Measurements from ENCODE around the gene TNFSF9. TPM values are rescaled to one million over a fixed set of nuclear protein-coding genes. Genes with fewer than 3 reads are reported as not detected.
"Not testable (repeated sequence)": the region's sequence is repeated elsewhere in the genome, so short reads cannot be mapped to it uniquely, and the experiment has no call there.

Gene TNFSF9
- polyA plus RNA-seq, 1 donor from 2014 or later, result 14.7 TPM

DNA sequence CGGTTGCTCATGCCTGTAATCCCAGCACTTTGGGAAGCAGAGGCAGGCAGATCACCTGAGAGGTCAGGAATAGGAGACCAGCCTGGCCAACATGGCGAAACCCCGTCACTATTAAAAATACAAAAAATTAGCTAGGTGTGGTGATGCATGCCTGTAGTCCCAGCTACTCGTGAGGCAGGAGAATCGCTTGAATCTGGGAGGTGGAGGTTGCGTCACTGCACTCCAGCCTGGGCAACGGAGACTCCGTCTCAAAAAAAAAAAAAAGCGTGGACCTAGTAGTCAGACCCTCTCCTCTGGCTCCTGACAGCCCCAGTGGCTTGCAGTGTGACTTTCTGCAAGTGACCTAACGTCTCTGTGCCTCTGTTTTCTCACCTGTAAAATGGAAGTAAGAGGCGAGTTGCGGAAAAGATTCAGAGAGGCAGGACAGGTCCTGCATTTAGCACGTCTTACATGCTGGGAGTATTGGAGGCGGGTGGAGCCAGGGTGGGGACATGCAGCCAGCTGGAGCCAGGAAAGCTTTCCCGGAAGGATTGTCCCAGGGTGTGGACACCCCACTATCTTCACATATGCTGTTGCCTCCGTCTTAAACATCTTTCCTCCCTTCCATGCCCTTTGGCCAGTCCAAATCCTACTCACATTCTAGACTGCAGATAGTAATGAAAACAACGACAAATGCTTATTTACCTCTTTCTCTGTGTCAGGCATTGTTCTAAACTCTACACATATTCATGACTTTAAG is 31.6 kb upstream of the TNFSF9 start:
- H3K4me1 Mint-ChIP-seq, result peaks cover 3 to 9% (median 3%) of the 10 kb centered on the region in 3 donors
- H3K27me3 Mint-ChIP-seq, result peaks cover 3% of the 10 kb centered on the region
- no peaks in the 10 kb centered on the region for H3K9me3 Mint-ChIP-seq
- peak overlapping the region in 1 of 4 donors; percentile 46 for H3K4me3 Mint-ChIP-seq
- no peaks in the 10 kb centered on the region for H3K36me3 Mint-ChIP-seq
- H3K27ac Mint-ChIP-seq, result no peak overlapping the region

DNA sequence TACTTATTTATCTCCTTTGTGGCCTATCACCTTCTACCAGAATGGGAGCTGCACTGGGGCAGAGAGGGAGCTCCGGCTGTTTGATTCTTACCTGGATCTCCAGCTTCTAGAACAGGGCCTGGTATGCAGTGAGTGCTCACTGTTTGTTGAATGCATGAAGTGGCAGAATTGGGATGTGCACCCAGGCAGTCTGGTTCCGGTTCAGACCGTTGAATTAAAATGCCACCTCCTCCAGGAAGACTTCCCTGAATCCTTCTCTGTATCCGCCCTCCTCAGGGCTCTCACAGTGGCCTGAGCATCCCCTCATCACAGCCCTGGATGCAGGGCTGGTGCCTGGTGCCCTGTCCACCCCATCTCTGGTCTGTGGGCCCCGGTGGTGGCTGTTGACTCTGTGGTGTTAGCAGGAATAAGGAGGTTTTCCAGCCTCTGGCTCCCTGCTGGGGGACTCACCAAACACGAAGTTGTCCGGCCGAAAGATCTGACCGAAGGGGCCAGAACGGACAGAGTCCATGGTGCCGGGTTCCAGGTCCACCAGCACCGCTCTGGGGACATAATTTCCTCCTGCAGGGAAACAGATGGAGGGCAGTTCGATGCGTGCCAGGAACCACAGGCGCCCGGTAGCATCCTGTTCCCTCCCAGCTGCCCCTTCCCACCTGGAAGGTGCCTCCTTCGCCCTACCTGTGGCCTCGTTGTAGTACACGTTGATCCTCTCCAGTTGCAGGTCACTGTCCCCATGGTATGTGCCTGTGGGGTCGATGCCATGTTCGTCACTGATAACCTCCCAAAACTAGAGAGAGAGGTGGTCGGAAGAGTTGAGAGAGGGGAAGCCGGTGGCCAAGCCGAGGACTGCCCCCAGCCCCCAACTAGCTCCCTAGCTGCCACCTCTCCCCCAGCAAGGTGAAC is 29.7 kb upstream of the TNFSF9 start:
- Mint-ChIP-seq H3K27me3 (peaks cover 3% of the 10 kb centered on the region), H3K36me3 (no peaks in the 10 kb centered on the region), H3K4me1 (peaks cover 3 to 12% (median 7%) of the 10 kb centered on the region in 3 donors), H3K4me3 (peak overlapping the region; percentile 75 to 93 (median 88)), H3K27ac (peak overlapping the region in 1 of 3 donors; percentile 63), H3K9me3 (no peaks in the 10 kb centered on the region)

DNA sequence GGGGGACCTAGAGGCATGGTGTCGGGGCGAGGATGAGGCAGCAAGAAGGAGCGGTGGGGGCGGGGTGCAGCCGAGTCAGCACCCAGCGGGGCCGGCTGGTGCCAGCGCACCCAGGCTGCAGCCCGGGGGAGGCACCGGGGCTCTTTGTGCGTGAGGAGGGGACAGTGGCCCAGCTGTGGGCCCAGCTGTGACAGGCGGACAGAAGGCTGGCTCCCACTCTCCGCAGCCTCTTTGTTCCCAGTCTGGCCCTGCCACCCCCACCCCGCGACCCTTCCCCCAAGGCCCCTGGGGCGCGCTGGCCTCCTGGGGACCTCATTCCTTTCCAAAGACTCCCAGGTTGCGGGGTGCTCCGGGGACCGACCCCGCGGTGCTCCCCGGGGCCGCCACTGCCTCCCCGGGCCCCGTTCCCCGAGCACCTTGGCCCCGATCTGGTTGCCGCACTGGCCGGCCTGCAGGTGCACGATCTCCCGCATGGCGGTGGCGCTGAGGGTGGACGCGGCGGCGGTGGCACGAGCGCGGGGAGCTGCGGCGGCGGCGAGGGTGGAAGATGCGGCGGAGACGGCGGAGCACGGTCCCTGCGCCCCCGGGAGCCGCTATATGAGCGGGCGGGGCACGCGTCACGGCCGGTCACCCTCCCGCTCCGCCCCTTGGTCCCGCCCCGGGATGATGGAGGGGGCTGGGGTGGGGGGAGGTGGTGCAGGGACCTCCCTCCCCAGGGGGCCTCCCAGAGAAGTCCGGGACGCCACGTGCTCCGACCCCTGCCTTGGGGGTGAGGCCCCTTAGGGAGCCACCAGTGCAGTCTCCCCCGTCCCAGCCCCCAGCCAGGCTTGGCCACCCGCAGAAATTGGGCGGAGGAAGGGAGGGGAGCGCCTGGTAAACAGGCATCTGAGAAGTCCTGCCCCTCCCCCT is 28.8 kb upstream of the TNFSF9 start, which contains the start of gene TUBB4A:
TSS of gene TUBB4A (minus strand) at position 570 of the 909 bp plus-strand sequence. CDS start at position 473, 97 bp downstream.
- Mint-ChIP-seq H3K4me1 (peaks cover 3 to 12% (median 7%) of the 10 kb centered on the region in 3 donors), H3K27me3 (peaks cover 3% of the 10 kb centered on the region), H3K9me3 (no peaks in the 10 kb centered on the region), H3K4me3 (peak within 1 kb of the TSS; percentile 75 to 93 (median 88)), H3K27ac (peak within 1 kb of the TSS in 1 of 3 donors; percentile 63), H3K36me3 (no peaks in the 10 kb centered on the region)

DNA sequence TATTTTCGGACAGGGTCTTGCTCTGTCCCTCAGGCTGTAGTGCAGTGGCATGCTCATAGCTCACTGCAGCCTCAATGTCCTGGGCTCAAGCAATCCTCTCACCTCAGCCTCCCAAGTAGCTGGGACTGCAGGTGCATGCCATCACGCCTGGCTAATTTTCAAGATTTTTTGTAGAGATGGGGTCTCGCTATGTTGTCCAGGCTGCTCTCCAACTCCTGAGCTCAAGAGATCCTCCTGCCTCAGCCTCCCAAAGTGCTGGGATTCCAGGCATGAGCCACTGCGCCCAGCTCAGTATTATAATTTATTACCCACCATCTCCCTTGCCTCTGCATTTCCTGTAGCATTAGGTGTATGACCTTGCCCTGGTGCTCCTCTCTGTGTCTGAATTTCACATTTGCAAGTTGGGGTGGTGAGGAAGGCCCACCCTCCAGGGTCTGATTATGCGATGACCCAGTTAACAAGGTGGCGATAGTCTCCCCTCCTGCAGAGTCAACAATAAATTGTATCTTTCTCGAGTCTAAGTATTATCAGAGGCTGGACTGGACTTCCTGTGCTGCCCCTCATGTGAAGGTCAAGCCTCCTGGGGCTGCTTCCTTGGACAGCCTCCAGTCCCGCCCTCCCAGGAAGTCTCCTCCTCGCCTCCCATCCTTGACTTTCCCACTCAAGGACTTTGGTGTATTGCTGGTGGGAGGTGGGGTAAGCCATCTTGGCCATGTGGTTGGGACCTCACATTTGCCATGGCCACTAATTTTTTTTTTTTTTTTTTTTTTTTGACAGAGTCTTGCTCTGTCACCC is 27.2 kb upstream of the TNFSF9 start:
- no peaks in the 10 kb centered on the region for H3K9me3 Mint-ChIP-seq
- peaks cover 3% of the 10 kb centered on the region for H3K27me3 Mint-ChIP-seq
- H3K4me3 Mint-ChIP-seq, result peak overlapping the region; percentile 25 to 85 (median 67)
- H3K4me1 Mint-ChIP-seq, result peaks cover 3 to 12% (median 7%) of the 10 kb centered on the region in 3 donors
- no peak overlapping the region for H3K27ac Mint-ChIP-seq
- H3K36me3 Mint-ChIP-seq, result no peaks in the 10 kb centered on the region

DNA sequence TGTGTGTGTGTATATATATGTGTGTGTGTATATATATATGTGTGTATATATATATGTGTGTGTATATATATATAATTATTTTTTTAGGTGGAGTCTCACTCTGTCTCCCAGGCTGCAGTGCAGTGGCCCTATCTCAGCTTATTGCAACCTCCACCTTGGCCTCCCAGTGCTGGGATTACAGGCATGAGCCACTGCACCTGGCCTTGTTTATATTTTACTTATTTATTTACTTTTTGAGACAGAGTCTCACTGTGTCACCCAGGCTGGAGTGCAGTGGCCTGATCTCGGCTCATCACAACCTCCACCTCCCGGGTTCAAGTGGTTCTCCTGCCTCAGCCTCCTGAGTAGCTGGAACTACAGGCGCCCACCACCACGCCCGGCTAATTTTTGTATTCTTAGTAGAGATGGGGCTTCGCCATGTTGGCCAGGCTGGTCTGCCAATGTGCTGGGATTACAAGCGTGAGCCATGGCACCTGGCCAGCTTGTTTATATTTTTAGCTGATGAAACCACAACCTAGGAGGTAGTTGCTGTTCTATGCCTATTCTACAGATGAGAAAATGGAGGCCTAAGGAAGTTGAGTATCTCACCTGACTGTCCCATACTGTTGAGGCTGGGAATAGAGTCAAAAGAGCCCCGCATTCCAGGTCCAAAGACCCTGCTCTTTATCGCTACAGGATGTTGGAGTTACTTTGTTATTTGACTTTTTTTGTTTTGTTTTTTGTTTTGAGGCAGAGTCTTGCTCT is 22.6 kb upstream of the TNFSF9 start:
- H3K4me3 Mint-ChIP-seq, H3K36me3 Mint-ChIP-seq, H3K4me1 Mint-ChIP-seq, H3K27me3 Mint-ChIP-seq, H3K9me3 Mint-ChIP-seq: not testable (repeated sequence)
- H3K27ac Mint-ChIP-seq, result peak overlapping the region in 1 of 3 donors; percentile 59

DNA sequence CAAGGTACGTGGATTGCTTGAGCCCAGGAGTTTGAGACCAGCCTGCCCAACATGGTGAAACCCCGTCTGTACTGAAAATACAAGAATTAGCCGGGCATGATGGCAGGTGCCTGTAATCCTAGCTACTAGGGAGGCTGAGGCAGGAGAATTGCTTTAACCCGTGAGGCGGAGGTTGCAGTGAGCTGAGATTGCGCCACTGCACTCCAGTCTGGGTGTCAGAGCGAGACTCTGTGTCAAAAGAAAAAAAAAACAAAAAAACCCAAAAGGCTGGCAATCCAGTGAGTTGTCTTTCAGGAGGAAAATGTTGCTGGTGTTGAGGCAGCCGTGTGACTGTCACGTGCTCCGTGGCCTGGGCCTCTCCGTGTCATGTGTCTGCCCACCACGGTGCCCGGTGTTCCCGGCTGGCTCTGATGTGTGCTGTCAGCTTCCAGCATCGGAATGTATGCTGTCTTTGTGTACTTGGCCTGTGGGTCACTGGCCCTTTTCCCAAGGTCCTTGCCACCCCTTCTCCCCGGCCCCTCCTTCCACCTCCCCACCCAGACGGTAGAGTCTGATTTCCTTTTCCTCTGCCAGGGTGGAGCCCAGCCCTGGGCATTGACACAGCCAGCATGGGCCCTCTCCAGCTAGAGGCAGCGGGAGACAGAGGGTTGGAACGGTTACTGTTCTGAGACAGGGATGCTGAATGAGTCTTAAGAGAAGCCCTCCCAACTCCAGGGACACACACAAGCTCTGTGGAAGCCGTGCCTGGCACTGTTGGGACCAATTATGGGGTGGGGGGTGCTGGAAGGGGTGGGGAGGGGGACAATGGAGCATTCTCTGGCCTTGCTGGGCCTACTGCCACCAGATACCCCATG is 21.5 kb upstream of the TNFSF9 start:
- H3K27ac Mint-ChIP-seq, result no peak overlapping the region
- H3K4me3 Mint-ChIP-seq, result peak overlapping the region in 1 of 4 donors; percentile 33
- H3K27me3 Mint-ChIP-seq, result no peaks in the 10 kb centered on the region
- H3K4me1 Mint-ChIP-seq, result peaks cover 0 to 4% (median 3%) of the 10 kb centered on the region in 3 donors
- no peaks in the 10 kb centered on the region for H3K36me3 Mint-ChIP-seq
- no peaks in the 10 kb centered on the region for H3K9me3 Mint-ChIP-seq

DNA sequence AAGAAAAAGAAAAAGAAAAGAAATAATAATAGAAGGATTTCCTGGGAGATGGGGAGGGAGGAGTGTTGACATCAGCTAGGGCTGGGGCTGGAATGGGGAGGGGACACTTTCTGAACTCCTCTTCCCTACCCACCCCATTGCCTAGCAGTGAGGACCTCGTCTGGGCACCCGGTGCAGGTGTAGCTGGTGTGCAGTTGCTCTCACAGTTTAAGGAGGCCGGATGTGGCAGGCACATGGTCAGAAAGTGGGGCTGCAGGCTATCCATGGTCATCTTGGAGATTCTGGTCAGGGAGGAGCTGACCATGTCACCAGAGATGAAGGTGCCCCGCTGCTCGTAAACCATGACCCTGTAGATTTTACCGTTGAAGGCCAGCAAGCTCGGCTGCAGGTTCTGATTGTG is 20.2 kb upstream of the TNFSF9 start:
- no peak overlapping the region for H3K27ac Mint-ChIP-seq
- no peaks in the 10 kb centered on the region for H3K36me3 Mint-ChIP-seq
- H3K27me3 Mint-ChIP-seq, result no peaks in the 10 kb centered on the region
- no peak overlapping the region for H3K4me3 Mint-ChIP-seq
- no peaks in the 10 kb centered on the region for H3K9me3 Mint-ChIP-seq
- H3K4me1 Mint-ChIP-seq, result no peaks in the 10 kb centered on the region

- no peaks in the 10 kb centered on the region for H3K27me3 Mint-ChIP-seq
- H3K9me3 Mint-ChIP-seq, result no peaks in the 10 kb centered on the region
- H3K4me3 Mint-ChIP-seq, result peak overlapping the region in 2 of 4 donors; percentile 17 to 48
- H3K27ac Mint-ChIP-seq, result peak overlapping the region in 2 of 3 donors; percentile 2 to 18
- H3K36me3 Mint-ChIP-seq, result no peaks in the 10 kb centered on the region
- peaks cover 15 to 22% (median 21%) of the 10 kb centered on the region in 3 donors for H3K4me1 Mint-ChIP-seq
Observed at GRCh38 chr19:6514089-6514488, 16.7 kb upstream of the TNFSF9 start.

GRCh38 chr19:6514926-6515544 is 15.8 kb upstream of the TNFSF9 start:
- H3K9me3 Mint-ChIP-seq, result no peaks in the 10 kb centered on the region
- H3K4me3 Mint-ChIP-seq, result peak overlapping the region in 3 of 4 donors; percentile 43 to 66 (median 52)
- H3K27me3 Mint-ChIP-seq, result no peaks in the 10 kb centered on the region
- peaks cover 18 to 25% (median 25%) of the 10 kb centered on the region in 3 donors for H3K4me1 Mint-ChIP-seq
- no peaks in the 10 kb centered on the region for H3K36me3 Mint-ChIP-seq
- no peak overlapping the region for H3K27ac Mint-ChIP-seq

GRCh38 chr19:6516018-6516658 is 14.7 kb upstream of the TNFSF9 start:
- no peaks in the 10 kb centered on the region for H3K27me3 Mint-ChIP-seq
- no peaks in the 10 kb centered on the region for H3K36me3 Mint-ChIP-seq
- peak overlapping the region; percentile 49 to 100 (median 96) for H3K4me3 Mint-ChIP-seq
- peaks cover 18 to 30% (median 28%) of the 10 kb centered on the region in 3 donors for H3K4me1 Mint-ChIP-seq
- H3K27ac Mint-ChIP-seq, result peak overlapping the region in 1 of 3 donors; percentile 26
- H3K9me3 Mint-ChIP-seq, result no peaks in the 10 kb centered on the region

DNA sequence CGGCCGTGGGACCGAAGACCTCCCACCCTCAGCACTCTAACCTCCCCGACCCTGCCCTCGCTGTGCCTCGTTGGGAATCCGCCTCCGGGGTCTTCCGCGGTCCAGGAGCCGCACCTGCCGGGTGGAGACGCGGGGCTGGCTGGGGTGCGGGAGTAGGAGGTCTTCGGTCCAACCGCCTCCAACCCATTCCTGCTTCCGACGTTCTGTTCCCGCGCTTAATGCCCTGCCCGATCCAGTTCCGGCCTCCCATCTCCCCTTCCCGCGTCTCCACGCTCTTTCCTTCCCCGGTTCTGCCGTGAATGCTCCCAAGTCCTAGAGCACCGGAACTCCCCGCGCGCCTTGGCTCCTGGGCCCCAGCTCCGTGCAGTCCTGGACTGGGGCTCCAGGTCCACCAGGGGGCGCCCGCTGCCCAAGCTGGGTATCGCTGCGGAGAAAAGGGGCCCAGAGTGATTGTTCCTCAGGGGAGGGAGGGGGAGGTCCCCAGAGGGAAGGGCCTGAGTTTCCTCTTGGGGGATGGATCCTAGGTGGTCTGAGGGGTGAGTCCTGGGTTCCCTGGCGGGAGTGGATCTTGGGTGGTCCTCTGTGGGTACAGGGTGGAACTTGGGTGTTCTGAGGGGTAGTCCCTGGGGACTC is 14.1 kb upstream of the TNFSF9 start:
- Mint-ChIP-seq H3K4me1 (peaks cover 20 to 33% (median 28%) of the 10 kb centered on the region in 3 donors), H3K27ac (peak overlapping the region; percentile 11 to 81 (median 26)), H3K27me3 (no peaks in the 10 kb centered on the region), H3K9me3 (no peaks in the 10 kb centered on the region), H3K36me3 (no peaks in the 10 kb centered on the region), H3K4me3 (peak overlapping the region; percentile 49 to 100 (median 96))

All from IgD-negative memory B cell (primary cell).